NCI-H460 (cell line): ENCODE data around the gene SMG6. TPM values are rescaled to one million over a fixed set of nuclear protein-coding genes. Genes with fewer than 3 reads are reported as not detected.
"Not testable (repeated sequence)": the region's sequence is repeated elsewhere in the genome, so short reads cannot be mapped to it uniquely, and the experiment has no call there.

Source experiments
- DNase-seq: peaks from one replicate; pipeline ENCODE4 v3.0.0-alpha.2; 2016; ENCODE audit warnings: low read depth; ENCODE audit errors: extremely low read depth
- total RNA-seq: library from RNA; depleted of rRNA; stranded (reverse); fragments of >200 nt; shearing (Covaris generic); gene quantifications from 2 replicates; pipeline ENCODE4 v1.2.3, GENCODE V29; 2014

Gene SMG6
- total RNA-seq, 1 experiment from 2014 or later = 7.2 TPM

DNA sequence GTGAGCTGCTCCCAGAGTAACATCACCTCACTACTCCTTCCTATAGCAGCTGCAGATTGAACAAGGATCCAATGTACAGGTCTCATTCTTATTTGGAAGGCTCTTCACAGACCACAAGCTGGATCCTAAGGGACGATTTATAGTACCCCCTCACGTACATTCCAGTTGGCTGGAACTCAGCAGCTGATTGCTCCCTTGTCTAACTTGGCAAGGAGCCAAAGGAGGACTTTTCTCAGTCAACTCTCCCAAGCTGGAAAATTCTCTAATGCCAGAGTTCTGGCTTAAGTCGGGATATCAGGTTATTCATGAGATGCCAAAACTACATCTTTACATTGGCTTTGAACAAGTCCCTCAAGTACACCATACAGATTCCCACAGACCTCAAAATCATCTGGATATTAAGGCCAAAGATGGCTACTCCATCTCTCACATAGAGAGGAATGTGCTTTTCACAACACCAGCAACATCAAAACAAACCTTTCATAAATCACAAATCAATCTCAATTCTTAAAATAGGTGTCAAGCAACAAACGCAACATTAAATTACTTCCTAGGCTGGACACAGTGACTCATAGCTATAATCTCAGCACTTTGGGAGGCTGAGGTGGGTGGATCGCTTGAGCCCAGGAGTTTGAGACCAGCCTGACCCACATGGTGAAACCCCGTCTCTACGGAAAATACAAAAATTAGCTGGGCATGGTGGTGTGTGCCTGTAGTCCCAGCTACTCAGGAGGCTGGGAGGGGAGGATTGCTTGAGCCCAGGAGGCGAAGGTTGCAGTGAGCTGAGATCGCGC lies 39.3 kb downstream of the SMG6 start:
- DNase-seq = no peak

GRCh38 chr17:2263183-2264066 lies 40.2 kb downstream of the SMG6 start:
- DNase-seq = no peak

GRCh38 chr17:2262135-2262587 lies 41.4 kb downstream of the SMG6 start:
- no peak for DNase-seq

DNA sequence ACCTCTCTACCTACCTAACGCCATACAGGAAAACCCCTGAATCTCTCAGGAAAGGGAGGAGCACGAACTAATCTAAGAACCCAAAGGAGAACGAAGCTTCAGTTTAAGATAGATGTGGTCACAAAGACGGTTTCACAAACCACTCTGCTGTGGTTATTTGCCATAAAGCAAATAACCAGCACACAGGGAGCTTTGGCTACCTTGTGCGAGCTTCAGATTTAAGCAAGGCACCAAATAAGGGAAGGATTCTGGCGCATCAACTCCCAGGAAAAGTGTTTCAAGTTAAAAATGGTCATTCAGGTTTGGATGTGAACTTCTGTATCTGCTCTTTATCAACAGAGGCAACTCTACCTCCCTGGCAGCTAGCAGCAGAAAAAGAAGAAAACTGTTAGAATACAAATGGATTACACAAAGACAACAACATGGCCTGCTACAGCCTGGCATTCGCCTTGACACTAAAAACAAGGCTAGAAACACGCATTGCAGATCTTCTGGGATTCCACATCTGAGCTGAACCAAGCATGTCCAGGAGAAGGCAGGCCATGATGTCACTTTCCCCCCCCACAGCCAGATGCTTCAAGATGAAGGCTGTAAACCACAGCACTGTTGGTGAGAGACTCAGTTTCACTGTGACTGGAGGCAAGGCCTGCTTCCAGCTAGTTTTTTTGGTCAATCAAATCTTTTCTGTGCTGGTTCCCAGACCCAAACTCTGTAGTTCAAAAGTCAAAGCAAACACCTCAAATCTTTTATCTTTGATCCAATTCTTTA lies 43.6 kb downstream of the SMG6 start:
- DNase-seq = no peak

DNA sequence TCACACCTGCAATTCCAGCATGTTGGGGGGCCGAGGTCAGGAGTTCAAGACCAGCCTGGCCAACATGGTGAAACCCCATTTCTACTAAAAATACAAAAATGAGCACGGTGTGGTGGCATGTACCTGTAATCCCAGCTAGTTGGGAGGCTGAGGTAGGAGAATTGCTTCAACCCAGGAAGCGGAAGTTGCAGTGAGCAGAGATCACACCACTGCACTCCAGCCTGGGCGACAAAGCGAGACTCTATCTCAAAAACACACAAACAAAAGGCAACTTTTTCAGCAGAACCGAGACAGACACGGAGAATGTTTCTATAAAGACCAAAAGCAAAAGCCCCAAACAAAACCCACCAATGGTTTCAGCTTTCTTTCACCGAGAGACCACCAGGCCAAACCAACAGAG lies 44.8 kb downstream of the SMG6 start:
- not testable (repeated sequence) for DNase-seq

DNA sequence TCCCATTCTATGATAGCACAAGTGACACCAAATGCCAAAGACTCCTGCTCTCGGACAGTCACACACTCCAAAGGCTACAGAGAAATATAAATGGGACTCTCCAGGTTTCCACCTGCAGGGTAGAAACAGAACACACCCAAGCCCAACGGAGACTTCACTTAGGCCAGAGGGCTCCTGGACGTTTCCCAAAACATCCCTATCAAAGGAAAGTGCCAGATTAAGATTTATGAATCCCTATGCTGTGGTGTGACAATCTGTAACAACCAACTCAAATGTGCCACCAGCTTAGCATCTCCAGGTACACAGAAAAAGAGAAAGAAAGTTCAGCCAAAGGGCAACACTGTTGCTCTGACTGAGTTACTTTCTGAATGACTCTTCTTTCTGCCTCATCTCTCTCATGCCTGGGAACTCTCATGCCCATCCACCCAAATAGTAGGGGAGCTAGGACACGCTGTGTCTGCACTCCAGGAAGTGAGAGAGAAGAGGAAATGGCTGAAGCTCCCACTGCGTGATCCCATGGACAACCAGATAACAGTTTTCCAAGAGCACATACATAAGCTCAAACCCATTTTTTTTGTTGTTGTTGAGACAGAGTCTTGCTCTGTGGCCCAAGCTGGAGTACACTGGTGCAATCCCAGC lies 49.7 kb downstream of the SMG6 start:
- DNase-seq = no peak

DNA sequence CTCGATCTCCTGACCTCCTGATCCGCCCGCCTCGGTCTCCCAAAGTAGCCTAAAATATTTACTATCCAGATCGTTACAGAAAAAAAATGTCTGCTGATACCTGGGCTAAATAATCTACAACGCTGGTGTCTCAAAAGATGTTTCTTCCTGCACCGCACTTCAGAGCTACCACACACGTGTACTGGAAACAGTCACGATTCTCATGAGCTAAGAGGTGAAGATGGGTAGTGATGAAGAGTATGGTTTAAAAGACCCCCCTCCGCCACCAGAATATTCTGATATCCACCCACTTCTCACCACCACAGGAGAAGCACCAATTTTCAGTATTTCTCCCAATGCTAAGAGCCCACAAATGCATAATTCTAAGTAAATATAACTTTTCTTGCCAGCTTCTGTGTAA lies 50.2 kb downstream of the SMG6 start:
- no peak for DNase-seq

- DNase-seq = no peak
Observed at GRCh38 chr17:2251098-2251497, 52.5 kb downstream of the SMG6 start.

DNA sequence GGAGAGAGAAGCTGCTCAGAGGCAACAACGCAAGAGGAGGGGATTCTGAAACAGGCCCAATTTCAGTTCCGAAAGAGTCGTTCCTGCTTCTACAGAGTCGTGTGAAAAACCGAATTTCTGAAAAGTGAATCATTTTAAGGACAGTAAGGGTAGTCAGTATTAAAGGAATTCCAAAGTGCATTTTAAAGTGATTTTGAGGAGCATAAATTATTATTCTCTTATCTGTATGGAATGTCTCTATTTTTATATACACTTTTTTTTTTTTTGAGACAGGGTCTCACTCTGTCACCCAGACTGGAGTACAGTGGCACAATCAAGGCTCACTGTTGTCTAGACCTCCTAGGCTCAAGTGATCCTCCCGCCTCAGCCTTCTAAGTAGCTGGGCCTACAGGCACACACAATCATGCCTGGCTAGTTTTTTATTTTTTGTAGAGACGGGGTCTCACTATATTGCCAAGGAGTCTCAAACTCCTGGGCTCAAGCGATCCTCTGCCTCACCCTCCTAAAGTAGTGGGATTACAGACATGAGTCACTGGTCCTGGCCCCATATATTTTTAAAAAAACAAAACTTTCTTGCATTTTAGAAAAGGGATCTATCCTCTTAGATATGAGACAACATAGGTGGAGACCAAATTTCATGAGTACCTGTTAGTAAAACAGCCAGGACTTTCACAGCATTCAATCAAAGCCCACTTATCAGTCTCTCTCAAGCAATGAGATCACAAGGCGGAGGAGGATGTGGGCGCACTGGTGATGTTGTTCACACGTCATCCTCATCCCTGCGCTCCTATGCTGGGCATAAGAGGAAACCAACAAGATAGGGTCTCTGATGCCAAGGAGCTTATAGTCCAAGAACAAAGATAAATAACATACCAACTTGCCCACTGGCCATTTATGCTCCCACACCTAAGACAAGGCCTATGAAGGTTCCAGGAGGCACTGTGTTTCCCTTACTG lies 53.2 kb downstream of the SMG6 start:
- DNase-seq = no peak

DNA sequence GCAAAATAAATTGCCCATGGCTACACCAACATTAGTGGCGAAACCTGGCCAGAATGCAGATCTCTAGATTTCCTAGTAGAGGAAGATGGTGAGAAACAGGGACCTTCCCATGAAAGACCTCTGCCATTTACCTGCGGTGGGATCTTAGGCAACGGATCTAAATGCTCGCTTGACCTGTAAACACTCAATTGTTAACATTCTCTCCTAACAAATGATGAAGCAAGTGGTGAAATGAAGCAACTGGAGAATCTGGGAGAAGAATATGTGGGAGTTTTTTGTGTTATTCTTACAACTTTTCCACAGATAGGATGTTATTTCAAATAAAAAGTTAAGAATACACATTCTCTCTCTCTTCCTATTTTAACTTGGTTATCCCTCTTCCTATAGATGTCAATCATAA lies 56.6 kb downstream of the SMG6 start:
- DNase-seq = no peak

GRCh38 chr17:2244545-2245525 lies 58.8 kb downstream of the SMG6 start:
- peak; percentile 72 for DNase-seq

DNA sequence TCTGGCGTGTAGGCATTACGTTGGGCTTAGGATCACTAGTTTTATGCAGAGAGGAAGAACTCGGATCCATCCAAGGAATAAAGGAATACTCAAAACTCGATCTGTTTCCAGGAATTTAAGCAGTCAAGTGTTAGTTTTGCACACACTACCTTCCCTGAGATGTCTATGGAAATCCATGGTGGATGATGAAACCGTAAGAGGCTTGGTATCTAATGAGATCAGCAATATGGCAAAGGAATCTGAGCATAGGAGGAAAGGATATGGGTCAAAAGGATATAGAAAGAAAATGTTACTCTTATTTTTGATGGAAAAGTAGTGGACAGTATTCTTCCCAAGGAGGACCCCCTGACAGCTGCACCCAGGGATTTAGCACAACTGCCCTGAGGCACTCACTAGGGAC lies 59.6 kb downstream of the SMG6 start:
- DNase-seq = no peak

- no peak for DNase-seq
Observed at GRCh38 chr17:2241823-2242222, 61.8 kb downstream of the SMG6 start.

- DNase-seq = no peak
Observed at GRCh38 chr17:2240541-2240940, 63.0 kb downstream of the SMG6 start.

DNA sequence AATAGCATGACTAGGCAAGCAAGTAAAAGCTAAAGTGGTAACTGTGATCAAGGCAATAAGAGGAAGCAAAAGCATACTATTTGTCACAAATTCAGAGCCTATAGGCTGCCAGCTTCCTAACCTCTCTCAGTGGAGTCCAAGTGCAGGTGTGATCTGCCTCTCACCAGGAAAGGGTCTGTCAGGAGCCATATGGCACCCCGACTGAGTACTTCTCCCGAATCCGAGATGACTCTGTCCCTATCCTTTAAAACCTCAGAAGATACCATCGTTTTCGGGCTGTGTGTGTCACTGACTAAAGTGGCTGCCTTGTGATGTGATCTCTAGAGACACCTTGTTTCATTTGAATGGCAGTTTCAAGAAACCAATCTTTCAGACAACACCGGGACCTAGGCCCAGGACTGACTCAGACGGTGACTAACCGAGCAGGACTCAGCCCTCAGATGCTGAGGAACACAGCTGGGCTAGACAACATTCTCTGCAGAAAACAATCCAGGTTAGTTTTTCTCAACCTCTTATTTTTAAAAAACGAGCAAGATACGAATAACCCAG lies 63.6 kb downstream of the SMG6 start:
- no peak for DNase-seq

GRCh38 chr17:2239170-2239551 lies 64.4 kb downstream of the SMG6 start:
- no peak for DNase-seq

DNA sequence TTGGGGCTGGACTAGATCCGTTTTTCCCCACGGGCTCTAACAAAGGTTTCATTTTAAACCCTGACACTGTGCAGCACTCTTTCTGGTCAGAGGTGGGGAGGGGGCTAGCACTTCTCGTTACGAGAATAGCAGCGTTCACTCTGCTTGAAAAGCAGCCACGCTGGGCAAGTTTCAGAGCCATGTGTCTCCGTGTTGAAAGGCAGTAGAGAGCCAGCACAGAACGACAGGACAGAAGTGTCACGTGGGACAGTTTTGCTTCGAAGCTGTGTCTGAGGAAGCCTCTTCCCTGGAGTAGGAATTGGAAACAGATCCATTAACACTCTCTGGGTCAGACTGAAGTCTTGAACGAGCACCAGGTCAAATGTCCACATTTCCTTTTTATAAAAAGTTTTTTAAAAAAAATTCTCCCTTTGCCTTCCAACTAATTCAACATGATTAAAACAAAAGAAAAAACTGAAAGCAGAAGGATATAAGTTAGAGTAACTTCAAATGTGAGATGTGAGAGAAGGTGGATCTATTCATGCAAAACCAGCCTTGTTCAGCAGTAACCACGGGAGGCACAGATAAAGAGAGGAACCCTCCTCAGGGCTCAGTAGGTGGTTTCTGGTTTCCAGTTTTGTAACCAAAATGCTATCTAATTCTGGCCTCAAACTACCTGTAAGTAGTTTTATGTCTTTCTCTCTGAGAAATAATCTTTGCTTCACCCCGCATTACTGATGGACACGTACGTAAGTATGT lies 65.0 kb downstream of the SMG6 start:
- DNase-seq = no peak
